SK-MEL-5 (cell line): ENCODE measurements around the gene RASGRP1. TPM values are rescaled to one million over a fixed set of nuclear protein-coding genes. Genes with fewer than 3 reads are reported as not detected.

Source experiments
- DNase-seq: peaks from one replicate; pipeline ENCODE4 v3.0.0-alpha.2; 2016; ENCODE audit warnings: low read depth, low spot score
- in situ Hi-C: cut with HindIII; loops from 2 replicates; pipeline ENCODE4 v1.10.0; 2016; ENCODE audit warnings: low sequenced_read_pairs, high pct_unique_total_duplicates, low pct_unique_long_range_greater_than_20kb
- total RNA-seq: library from RNA; depleted of rRNA; stranded (reverse); fragments of >200 nt; shearing (Covaris generic); gene quantifications from 2 replicates; pipeline ENCODE4 v1.2.3, GENCODE V29; 2014

Gene RASGRP1
- total RNA-seq, 1 experiment from 2014 or later, result 1.3 TPM

- in situ Hi-C loops, result no loop called here
- no peak for DNase-seq
Measured at GRCh38 chr15:38522922-38523321, 41.7 kb downstream of the RASGRP1 start.

DNA sequence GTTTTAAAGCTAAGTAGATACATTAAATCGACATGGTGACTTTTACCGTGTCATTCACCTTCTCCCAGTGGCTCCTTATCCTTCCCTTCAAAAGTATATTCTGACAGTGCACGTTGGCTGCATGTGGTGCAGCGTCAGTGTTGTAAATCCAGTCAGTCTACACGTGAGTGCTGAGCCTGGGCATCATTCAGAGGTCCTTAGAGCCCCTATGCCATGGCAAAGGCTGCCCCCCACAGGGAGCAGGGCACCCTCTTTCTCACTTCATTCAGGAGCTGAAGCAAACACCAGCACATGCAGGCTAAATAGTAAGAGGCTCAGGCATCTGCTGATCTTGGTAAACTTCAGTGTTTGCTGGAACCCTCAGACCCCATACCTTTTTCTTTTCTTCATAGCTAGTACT is 43.3 kb downstream of the RASGRP1 start:
- peak; percentile 5 for DNase-seq
- in situ Hi-C loops, result no loop called here

DNA sequence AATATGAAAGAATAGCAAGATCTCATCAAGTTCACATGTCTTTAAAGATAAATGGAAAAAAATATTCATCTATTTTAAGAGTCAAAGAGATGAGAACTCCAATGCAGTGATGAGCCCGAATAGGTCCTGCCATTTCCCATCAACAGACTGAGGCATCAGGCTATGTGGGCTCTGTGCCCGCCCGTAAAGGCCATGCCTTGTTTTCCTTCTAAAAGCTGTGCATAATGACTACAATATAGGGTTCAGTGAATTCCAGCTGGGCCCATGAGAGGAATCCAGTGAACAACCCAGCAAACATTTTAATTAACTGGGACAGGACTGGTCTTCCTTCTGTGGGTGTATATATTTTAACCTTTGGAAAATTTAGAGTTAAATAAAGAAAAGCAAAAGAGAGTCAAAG is 44.6 kb downstream of the RASGRP1 start:
- DNase-seq, result no peak
- in situ Hi-C loops, result no loop called here

DNA sequence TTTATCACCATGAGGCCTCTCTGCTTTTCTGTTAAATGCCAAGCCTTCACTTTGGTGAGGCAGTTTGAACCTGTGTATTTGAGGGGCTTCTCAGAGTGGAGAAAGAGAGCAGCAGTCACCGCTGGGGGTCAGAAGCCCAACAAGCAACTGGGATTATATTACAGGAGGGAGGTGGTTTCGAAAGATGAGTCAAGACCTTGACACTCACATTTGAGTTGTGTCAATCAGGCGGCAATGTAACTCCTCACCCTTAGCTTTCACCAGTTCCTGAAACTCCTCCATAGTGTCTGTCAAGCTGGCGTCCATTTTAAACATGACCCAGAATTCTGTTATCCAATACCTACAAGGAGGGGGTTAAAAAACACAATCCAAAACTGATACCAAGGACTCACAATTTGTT is 46.5 kb downstream of the RASGRP1 start:
- in situ Hi-C loops, result no loop called here
- no peak for DNase-seq

DNA sequence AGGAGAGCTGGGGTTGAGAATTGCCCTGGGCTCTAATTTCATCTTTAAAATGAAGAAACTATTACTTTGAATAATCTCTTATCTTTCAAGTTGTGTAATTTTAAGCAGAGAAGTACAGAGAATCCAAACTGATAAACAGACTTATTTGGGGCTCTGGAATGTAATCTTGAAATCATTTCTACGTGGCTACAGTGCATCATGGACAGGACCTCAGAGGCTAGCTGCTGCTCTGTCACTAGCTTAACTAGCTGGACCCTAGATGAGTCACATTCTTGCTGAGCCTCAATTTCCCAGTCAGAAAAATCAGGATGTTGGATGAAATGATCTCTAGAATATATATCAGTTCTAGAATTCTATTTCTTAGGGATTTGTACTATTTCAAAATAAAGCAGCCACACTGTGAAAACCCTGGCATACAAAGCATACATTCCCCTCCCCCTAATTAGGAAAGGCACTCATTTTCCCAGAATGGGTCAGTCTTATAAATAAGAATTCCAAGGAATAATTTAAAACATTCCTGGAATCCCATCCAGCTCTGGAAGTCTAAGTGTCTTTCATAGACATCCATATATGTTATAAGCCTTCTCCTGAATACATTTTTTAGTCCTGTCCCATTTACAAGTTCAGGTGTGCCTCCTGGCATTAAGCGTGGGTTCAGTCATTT is 47.2 kb downstream of the RASGRP1 start:
- DNase-seq, result no peak
- in situ Hi-C loops, result no loop called here

GRCh38 chr15:38516626-38517025 is 48.0 kb downstream of the RASGRP1 start:
- DNase-seq, result no peak
- in situ Hi-C loops, result no loop called here

- in situ Hi-C loops, result no loop called here
- no peak for DNase-seq
Measured at GRCh38 chr15:38514601-38515000, 50.0 kb downstream of the RASGRP1 start.

- in situ Hi-C loops, result no loop called here
- DNase-seq, result no peak
Measured at GRCh38 chr15:38512901-38513300, 51.7 kb downstream of the RASGRP1 start.

GRCh38 chr15:38509152-38509551 is 55.5 kb downstream of the RASGRP1 start:
- in situ Hi-C loops, result no loop called here
- DNase-seq, result no peak

GRCh38 chr15:38508647-38509046 is 56.0 kb downstream of the RASGRP1 start:
- in situ Hi-C loops, result no loop called here
- DNase-seq, result no peak

- no peak for DNase-seq
- in situ Hi-C loops, result no loop called here
Measured at GRCh38 chr15:38507570-38507969, 57.0 kb downstream of the RASGRP1 start.

DNA sequence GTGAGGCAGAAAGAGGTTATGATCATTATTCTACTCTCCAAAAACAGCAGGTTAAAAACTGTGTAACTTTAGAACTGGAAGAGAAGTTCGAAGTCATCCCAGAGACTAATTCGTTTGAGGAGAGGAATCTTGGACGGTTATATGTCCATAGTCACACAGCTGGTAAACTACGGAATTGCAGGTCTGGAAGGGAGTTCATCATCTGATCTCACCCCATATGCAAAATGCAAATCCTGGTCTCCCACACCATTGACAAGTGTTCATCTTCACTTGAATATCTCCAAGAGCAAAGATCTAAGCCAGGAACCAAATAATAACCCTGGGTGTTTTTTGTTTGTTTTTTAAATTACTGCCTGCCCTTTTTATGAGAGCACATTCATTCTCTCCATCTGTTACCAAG is 57.6 kb downstream of the RASGRP1 start:
- DNase-seq, result no peak
- in situ Hi-C loops, result no loop called here

DNA sequence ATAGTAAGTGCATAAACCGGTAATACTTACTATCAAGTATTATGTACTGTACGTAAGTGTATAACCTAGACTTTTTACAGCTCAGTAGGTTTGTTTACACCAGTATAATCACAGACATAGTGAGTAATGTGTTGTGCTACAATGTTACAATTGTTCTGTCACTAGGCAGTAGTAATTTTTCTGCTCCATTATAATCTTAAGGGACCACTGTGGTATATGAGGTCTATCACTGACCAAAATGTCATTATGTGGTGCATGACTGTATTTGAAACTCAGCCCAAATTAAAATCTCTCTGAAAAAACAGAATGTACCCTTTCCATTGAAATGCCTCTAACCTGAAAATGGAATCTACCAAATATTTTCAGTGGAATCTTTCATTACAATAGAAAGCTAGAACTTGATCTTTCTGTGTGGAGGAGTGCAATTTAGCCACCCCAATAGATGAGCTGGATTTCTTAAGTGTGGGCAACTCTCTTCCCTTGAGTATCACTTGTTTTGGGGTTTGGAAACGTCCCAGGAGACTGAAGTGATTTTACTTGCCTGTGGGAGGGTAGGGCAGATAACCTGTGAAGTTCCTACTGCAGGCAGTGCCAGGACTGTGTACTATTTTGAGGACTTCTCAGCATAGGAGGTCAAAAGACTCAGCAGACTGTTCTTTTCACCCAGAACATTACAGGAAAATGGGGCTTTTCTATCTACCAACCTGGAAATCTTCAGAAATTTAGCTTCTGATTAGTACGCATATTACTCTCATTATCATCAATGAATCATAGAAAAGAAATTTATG is 59.7 kb downstream of the RASGRP1 start:
- in situ Hi-C loops, result no loop called here
- DNase-seq, result no peak

GRCh38 chr15:38503496-38503895 is 61.1 kb downstream of the RASGRP1 start:
- no peak for DNase-seq
- in situ Hi-C loops, result no loop called here

DNA sequence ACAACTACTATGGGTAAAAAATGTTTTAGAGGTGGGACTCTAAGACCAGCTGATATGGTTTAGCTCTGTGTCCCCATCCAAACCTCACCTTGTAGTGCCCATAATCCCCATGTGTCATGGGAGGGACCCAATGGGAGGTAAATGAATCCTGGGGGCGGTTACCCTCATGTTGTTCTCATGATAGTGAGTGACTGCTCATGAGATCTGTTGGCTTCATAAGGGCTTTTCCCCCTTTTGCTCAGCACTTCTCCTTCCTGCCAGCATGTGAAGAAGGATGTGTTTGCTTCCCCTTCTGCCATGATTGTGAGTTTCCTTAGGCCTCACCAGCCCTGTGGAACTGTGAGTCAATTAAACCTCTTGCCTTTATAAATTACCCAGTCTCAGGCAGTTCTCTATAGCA is 65.0 kb downstream of the RASGRP1 start:
- no peak for DNase-seq
- in situ Hi-C loops, result no loop called here

GRCh38 chr15:38496151-38496550 is 68.5 kb downstream of the RASGRP1 start:
- in situ Hi-C loops, result no loop called here
- peak; percentile 28 for DNase-seq

DNA sequence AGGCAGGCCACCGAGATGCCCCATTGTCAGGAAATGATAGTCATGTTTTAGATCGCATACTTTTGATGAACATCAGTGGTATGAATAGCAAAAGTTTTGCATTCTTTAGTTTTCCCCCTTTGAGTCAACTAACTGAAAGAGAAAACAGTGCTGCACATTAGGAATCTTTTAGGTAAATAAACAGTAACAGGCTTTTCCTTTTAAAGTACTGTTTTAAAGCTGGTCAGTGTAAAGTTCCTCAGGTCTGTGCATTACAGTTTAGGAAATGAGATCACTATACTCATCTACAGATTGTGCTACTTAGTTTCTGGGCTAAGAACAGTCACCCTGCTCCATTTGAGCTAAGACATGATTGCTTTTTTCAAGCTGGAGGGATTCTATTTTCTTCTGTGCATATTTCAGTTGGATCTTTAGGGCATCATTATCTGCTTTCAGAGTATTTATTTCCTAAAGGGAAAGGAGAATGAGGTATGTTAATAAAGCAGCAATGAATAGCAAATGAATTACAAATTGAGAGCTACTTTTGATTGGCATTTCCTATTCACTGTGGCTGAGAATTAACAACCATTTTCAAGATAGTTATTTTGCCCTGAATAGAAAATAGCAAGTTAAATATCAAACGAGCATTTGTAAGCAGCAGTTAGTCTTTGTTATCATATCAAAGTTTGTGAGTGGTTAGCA is 74.2 kb downstream of the RASGRP1 start:
- DNase-seq, result no peak
- in situ Hi-C loops, result no loop called here

- DNase-seq, result no peak
- in situ Hi-C loops, result no loop called here
Measured at GRCh38 chr15:38487378-38487777, 77.2 kb downstream of the RASGRP1 start.

DNA sequence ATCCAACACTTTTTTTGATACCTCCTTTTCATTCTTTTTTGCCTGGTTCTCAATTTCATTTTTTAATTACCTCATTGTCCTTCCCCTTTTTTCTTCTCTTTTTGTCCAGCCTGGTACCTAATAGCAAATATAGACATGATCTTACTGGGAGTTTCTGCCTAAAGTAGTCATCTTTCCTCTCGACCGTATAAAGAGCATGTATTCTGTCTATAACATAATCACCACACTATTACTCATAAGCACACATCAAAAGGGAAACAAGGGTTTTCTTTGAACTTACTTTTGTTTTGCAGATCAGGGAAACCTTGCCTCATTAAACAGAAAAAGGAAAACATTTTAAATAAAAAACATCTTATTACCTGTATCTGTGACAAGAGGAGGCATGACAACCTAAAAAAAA is 77.7 kb downstream of the RASGRP1 start:
- no peak for DNase-seq
- in situ Hi-C loops, result no loop called here
